SK-N-SH treated with all-trans-retinoic acid at 6 μM for 48 hours (cell line): ENCODE measurements around the gene CACNB4.

Experiments
- ATAC-seq: fragments of 200-7000 bp; cut with Tn5 transposase; 3 replicates; pipeline ENCODE4 v1.9.1; 2020; ENCODE audit warnings: mild to moderate bottlenecking, moderate library complexity
- ARNTL ChIP-seq: fragments of 450-650 bp; formaldehyde crosslinking; IDR thresholded peaks from 2 replicates; pipeline ENCODE4 v1.5.0; 2020; ENCODE audit warnings: low read depth, mild to moderate bottlenecking, moderate library complexity, borderline replicate concordance
- BACH2 ChIP-seq: fragments of 250-450 bp; sonication (Bioruptor Pico); IDR thresholded peaks from 2 replicates; pipeline ENCODE4 v1.9.0; 2021; ENCODE audit warnings: mild to moderate bottlenecking, borderline replicate concordance
- CSDC2 ChIP-seq: fragments of 250-450 bp; sonication (Bioruptor Pico); IDR thresholded peaks from 2 replicates; pipeline ENCODE4 v1.5.0; 2020; ENCODE audit warnings: mild to moderate bottlenecking, moderate library complexity
- GLIS3 ChIP-seq: fragments of 250-450 bp; sonication (Bioruptor Pico); IDR thresholded peaks from 2 replicates; pipeline ENCODE4 v1.5.0; 2020; ENCODE audit warnings: mild to moderate bottlenecking, moderate library complexity
- ISL1 ChIP-seq: fragments of 250-450 bp; sonication (Bioruptor Pico); IDR thresholded peaks from 2 replicates; pipeline ENCODE4 v2.1.2; 2022; ENCODE audit warnings: mild to moderate bottlenecking, moderate library complexity
- OSR1 ChIP-seq: fragments of 250-450 bp; sonication (Bioruptor Pico); IDR thresholded peaks from 2 replicates; pipeline ENCODE4 v1.8.0; 2022; ENCODE audit warnings: moderate library complexity, mild to moderate bottlenecking, inconsistent platforms
- PPARA ChIP-seq: fragments of 250-450 bp; sonication (Bioruptor Pico); IDR thresholded peaks from 2 replicates; pipeline ENCODE4 v1.5.0; 2020; ENCODE audit warnings: mild to moderate bottlenecking, borderline replicate concordance
- RARB ChIP-seq: fragments of 250-450 bp; sonication (Bioruptor Pico); IDR thresholded peaks from 2 replicates; pipeline ENCODE4 v1.8.0; 2021; ENCODE audit warnings: mild to moderate bottlenecking, moderate library complexity
- SNAI2 ChIP-seq: fragments of 250-450 bp; sonication (Bioruptor Pico); IDR thresholded peaks from 2 replicates; pipeline ENCODE4 v1.5.0; 2020; ENCODE audit warnings: mild to moderate bottlenecking, moderate library complexity
- TCF4 ChIP-seq: fragments of 250-450 bp; sonication (Bioruptor Pico); IDR thresholded peaks from 2 replicates; pipeline ENCODE4 v1.8.0; 2021; ENCODE audit warnings: mild to moderate bottlenecking, moderate library complexity, borderline replicate concordance
- TOX ChIP-seq: fragments of 250-450 bp; sonication (Bioruptor Pico); IDR thresholded peaks from 2 replicates; pipeline ENCODE4 v1.8.0; 2021; ENCODE audit warnings: mild to moderate bottlenecking, moderate library complexity, borderline replicate concordance
- ZC3H10 ChIP-seq: fragments of 250-450 bp; sonication (Bioruptor Pico); IDR thresholded peaks from 2 replicates; pipeline ENCODE4 v1.5.1; 2021; ENCODE audit warnings: mild to moderate bottlenecking, moderate library complexity
- ZNF70 ChIP-seq: fragments of 450-650 bp; formaldehyde crosslinking; IDR thresholded peaks from 2 replicates; pipeline ENCODE4 v1.5.0; 2020; ENCODE audit warnings: mild to moderate bottlenecking, moderate library complexity
- ZNF8 ChIP-seq: fragments of 450-650 bp; formaldehyde crosslinking; IDR thresholded peaks from 2 replicates; pipeline ENCODE4 v1.5.0; 2020; ENCODE audit warnings: mild to moderate bottlenecking, moderate library complexity
- TF ChIP-seq, protein P1 (sequence below): fragments of 250-450 bp; sonication (Bioruptor Pico); IDR thresholded peaks from 2 replicates; pipeline ENCODE4 v1.8.0; 2020; ENCODE audit warnings: mild to moderate bottlenecking, moderate library complexity, borderline replicate concordance
- TF ChIP-seq, protein P2 (sequence below): fragments of 250-450 bp; sonication (Bioruptor Pico); IDR thresholded peaks from 2 replicates; pipeline ENCODE4 v1.5.1; 2020; ENCODE audit warnings: low read depth, mild to moderate bottlenecking, moderate library complexity
- TF ChIP-seq, protein P3 (sequence below): fragments of 250-450 bp; sonication (Bioruptor Pico); IDR thresholded peaks from 2 replicates; pipeline ENCODE4 v1.5.1; 2021; ENCODE audit warnings: mild to moderate bottlenecking, moderate library complexity
- TF ChIP-seq, protein P4 (sequence below): fragments of 250-450 bp; sonication (Bioruptor Pico); IDR thresholded peaks from 2 replicates; pipeline ENCODE4 v1.5.0; 2020; ENCODE audit warnings: mild to moderate bottlenecking, moderate library complexity

The CACNB4 gene

DNA sequence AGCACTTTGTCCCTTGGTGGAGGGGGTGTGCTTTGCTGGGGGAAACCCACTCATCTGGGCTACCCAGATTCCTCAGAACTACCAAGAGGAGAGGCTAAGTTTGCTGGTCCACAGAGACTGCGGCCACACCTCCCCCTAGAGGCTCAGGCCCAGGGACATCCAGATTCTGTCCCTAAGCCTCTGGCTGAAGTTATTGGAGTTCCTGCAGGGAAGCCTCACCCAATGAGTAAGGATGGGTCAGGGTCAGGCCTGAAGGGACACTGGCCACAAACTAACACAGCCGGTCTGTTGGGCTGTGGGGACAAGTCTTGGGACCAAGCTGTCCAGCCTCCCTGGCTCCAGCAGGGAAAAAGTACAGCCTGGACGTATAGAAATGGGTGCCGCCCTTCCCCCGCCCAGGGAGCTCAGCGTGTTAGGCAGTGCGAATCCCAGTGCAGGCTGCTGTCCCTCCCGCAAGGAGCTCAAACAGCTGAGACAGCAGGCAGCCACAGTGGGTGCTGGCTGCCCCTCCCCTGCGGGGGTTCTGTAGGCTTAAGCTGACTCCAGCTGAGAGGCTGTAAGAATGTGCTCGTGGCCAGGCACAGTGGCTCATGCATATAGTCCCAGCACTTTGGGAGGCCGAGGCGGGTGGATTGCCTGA lies 183.7 kb downstream of the CACNB4 start:
- TF ChIP-seq ZNF8 (CRISPR knock-in tag), result no peak
- no peak for TF ChIP-seq BACH2 (CRISPR knock-in tag)
- TF ChIP-seq GLIS3, result no peak
- TF ChIP-seq, protein P1, sequence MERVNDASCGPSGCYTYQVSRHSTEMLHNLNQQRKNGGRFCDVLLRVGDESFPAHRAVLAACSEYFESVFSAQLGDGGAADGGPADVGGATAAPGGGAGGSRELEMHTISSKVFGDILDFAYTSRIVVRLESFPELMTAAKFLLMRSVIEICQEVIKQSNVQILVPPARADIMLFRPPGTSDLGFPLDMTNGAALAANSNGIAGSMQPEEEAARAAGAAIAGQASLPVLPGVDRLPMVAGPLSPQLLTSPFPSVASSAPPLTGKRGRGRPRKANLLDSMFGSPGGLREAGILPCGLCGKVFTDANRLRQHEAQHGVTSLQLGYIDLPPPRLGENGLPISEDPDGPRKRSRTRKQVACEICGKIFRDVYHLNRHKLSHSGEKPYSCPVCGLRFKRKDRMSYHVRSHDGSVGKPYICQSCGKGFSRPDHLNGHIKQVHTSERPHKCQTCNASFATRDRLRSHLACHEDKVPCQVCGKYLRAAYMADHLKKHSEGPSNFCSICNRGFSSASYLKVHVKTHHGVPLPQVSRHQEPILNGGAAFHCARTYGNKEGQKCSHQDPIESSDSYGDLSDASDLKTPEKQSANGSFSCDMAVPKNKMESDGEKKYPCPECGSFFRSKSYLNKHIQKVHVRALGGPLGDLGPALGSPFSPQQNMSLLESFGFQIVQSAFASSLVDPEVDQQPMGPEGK (CRISPR knock-in tag), result no peak
- no peak for TF ChIP-seq RARB
- TF ChIP-seq ZNF70 (CRISPR knock-in tag), result no peak
- TF ChIP-seq PPARA (CRISPR knock-in tag), result no peak
- no peak for TF ChIP-seq OSR1 (CRISPR knock-in tag)
- no peak for TF ChIP-seq ARNTL (CRISPR knock-in tag)
- TF ChIP-seq, protein P2, sequence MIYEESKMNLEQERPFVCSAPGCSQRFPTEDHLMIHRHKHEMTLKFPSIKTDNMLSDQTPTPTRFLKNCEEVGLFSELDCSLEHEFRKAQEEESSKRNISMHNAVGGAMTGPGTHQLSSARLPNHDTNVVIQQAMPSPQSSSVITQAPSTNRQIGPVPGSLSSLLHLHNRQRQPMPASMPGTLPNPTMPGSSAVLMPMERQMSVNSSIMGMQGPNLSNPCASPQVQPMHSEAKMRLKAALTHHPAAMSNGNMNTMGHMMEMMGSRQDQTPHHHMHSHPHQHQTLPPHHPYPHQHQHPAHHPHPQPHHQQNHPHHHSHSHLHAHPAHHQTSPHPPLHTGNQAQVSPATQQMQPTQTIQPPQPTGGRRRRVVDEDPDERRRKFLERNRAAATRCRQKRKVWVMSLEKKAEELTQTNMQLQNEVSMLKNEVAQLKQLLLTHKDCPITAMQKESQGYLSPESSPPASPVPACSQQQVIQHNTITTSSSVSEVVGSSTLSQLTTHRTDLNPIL (CRISPR knock-in tag), result no peak
- TF ChIP-seq, all 23 proteins: peak for 0
- ATAC-seq, result no peak

DNA sequence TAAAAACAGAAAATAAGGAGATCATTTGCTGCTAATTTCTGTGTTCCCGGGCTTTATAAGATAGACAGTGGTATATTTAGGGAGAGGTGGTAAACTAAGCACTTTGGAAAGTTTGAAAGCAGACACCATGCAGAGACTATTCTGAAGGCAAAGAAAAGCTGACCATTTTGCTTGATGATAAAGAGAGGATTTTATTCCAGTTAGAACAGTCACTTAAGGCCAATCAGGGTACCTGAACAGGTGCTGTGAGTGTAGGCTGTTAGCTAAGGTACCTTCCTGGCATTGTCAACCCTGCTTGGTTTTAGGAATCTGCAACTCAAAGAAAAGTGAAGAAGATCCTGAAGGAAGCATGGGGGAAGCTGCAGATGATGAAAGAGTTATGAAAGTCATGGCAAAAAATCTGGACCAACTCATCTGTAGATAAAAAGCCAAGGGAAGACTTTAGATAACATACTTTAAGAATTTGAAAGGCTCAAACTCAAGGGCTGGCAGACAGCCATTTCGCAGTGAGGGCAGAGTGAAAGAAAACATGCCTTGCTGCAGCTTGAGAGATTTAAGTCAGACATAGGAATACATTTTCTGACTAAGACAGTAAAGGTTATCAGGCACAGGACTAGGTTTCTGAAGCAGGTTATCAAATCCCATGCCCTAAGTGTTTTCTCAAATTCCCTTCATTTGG lies 190.5 kb downstream of the CACNB4 start:
- TF ChIP-seq, protein P2 (CRISPR knock-in tag), result no peak
- no peak for TF ChIP-seq ZNF70 (CRISPR knock-in tag)
- TF ChIP-seq ZC3H10 (CRISPR knock-in tag), result no peak
- no peak for TF ChIP-seq OSR1 (CRISPR knock-in tag)
- no peak for TF ChIP-seq TOX (CRISPR knock-in tag)
- peak; percentile 52 for TF ChIP-seq ISL1
- TF ChIP-seq ZNF8 (CRISPR knock-in tag), result no peak
- no peak for ATAC-seq

DNA sequence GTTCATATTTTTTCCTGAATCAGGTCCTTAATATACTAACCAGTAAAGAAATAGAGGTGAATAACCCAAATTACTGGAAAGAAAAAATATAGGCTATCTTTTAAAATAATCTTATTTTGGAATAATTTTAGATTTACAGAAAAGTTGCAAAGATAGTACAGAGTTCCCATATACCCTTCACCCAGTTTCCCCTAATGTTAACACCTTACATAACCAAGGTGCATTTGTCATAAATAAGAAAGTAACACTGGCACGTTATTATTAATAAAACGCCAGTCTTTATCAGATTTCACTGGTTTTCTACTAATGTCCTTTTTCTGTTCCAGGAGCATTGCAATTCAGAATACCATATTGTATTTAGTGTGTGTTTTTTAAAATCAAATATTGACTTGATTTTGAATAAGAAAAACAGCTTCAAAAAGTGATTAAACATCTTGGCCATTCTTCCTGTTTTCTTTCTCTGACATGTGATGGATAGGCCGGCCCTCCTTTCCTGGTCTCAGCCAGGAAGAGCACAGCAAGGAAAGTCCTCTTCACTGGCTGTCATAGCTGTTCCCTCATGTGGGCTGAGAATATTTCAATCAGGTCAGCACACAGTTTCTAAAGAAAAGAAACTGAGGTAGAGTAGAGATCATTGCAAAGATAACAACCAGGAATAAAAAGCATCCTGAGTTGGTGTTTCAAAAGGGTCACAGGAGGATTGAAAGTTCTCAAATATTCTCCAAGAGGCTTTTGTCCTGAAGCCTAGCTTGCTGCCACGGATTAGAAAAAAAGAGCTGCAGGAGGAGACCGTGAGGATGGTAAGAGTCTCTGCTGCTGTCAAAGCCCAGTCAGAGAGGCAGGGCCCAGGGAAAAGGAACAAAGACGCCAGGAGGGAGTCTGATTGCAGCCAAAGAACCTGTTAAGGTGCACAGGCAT lies 191.3 kb downstream of the CACNB4 start:
- no peak for ATAC-seq
- TF ChIP-seq, protein P3, sequence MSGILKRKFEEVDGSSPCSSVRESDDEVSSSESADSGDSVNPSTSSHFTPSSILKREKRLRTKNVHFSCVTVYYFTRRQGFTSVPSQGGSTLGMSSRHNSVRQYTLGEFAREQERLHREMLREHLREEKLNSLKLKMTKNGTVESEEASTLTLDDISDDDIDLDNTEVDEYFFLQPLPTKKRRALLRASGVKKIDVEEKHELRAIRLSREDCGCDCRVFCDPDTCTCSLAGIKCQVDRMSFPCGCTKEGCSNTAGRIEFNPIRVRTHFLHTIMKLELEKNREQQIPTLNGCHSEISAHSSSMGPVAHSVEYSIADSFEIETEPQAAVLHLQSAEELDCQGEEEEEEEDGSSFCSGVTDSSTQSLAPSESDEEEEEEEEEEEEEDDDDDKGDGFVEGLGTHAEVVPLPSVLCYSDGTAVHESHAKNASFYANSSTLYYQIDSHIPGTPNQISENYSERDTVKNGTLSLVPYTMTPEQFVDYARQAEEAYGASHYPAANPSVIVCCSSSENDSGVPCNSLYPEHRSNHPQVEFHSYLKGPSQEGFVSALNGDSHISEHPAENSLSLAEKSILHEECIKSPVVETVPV (CRISPR knock-in tag), result no peak
- TF ChIP-seq SNAI2, result no peak
- TF ChIP-seq ISL1, result no peak
- no peak for TF ChIP-seq PPARA (CRISPR knock-in tag)
- TF ChIP-seq CSDC2 (CRISPR knock-in tag), result no peak
- TF ChIP-seq TCF4 (CRISPR knock-in tag), result no peak
- no peak for TF ChIP-seq GLIS3
- TF ChIP-seq RARB, result no peak
- TF ChIP-seq, protein P4, sequence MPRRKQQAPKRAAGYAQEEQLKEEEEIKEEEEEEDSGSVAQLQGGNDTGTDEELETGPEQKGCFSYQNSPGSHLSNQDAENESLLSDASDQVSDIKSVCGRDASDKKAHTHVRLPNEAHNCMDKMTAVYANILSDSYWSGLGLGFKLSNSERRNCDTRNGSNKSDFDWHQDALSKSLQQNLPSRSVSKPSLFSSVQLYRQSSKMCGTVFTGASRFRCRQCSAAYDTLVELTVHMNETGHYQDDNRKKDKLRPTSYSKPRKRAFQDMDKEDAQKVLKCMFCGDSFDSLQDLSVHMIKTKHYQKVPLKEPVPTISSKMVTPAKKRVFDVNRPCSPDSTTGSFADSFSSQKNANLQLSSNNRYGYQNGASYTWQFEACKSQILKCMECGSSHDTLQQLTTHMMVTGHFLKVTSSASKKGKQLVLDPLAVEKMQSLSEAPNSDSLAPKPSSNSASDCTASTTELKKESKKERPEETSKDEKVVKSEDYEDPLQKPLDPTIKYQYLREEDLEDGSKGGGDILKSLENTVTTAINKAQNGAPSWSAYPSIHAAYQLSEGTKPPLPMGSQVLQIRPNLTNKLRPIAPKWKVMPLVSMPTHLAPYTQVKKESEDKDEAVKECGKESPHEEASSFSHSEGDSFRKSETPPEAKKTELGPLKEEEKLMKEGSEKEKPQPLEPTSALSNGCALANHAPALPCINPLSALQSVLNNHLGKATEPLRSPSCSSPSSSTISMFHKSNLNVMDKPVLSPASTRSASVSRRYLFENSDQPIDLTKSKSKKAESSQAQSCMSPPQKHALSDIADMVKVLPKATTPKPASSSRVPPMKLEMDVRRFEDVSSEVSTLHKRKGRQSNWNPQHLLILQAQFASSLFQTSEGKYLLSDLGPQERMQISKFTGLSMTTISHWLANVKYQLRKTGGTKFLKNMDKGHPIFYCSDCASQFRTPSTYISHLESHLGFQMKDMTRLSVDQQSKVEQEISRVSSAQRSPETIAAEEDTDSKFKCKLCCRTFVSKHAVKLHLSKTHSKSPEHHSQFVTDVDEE (CRISPR knock-in tag), result no peak
- TF ChIP-seq, all 23 proteins: peak for 0
